GM12891 (cell line): ENCODE measurements around the gene NELL2.

ENCODE experiments used
- POLR2A ChIP-seq: IDR thresholded peaks from 2 replicates; pipeline ENCODE4 v1.6.1; 2011; ENCODE audit warnings: low read depth, low read length, control low read depth
- POLR2AphosphoS5 ChIP-seq: IDR thresholded peaks from 2 replicates; pipeline ENCODE4 v1.6.1; 2011; ENCODE audit warnings: low read depth, low read length, control low read depth
- POU2F2 ChIP-seq: IDR thresholded peaks from 2 replicates; pipeline ENCODE4 v1.6.1; 2011; ENCODE audit warnings: low read depth, mild to moderate bottlenecking, control low read depth, low read length, moderate library complexity
- SPI1 ChIP-seq: IDR thresholded peaks from 2 replicates; pipeline ENCODE4 v1.6.1; 2011; ENCODE audit warnings: low read depth, low read length, control low read depth
- TAF1 ChIP-seq: IDR thresholded peaks from 2 replicates; pipeline ENCODE4 v1.6.1; 2011; ENCODE audit warnings: low read depth, low read length, control low read depth

DNA sequence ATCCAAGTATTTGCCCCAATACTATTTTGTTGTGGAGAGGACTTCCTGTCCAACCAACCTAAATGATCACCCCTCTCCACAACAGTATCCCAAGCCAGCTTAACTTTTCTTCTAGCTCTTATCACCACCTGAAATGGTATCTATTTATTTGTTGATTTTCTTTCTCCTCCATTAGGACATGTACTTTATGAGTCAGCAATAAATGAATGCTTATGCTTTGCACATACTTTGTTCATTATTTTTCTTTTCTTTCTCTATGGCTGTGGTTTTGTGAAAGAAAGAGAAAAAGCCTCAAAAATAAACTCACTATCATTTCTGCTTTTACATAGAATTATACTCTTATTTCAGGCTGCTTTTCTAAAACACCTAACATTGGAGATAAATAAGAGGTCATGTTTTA lies 371.3 kb downstream of the NELL2 start:
- TF ChIP-seq POLR2AphosphoS5 = no peak
- no peak for TF ChIP-seq SPI1
- TF ChIP-seq POLR2A = no peak
- TF ChIP-seq TAF1 = no peak
- no peak for TF ChIP-seq POU2F2
